AML-193 (cell line): ENCODE results near the gene SIRT7.

Source experiments
- DNase-seq, 2 experiments: peaks; one replicate each; lab custom pipeline; 2025; lab: John Stamatoyannopoulos, UW

The SIRT7 gene, protein sequence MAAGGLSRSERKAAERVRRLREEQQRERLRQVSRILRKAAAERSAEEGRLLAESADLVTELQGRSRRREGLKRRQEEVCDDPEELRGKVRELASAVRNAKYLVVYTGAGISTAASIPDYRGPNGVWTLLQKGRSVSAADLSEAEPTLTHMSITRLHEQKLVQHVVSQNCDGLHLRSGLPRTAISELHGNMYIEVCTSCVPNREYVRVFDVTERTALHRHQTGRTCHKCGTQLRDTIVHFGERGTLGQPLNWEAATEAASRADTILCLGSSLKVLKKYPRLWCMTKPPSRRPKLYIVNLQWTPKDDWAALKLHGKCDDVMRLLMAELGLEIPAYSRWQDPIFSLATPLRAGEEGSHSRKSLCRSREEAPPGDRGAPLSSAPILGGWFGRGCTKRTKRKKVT

GRCh38 chr17:81917565-81918332 is at the start of gene SIRT7:
TSS of gene SIRT7 (minus strand) at chr17:81918176. CDS start at chr17:81918131, 45 bp downstream.
- DNase-seq: peak; percentile 78 to 87

GRCh38 chr17:81967244-81967532 is 49.2 kb upstream of the SIRT7 start:
- DNase-seq: no peak

GRCh38 chr17:81966343-81967243 is 48.6 kb upstream of the SIRT7 start:
- no peak for DNase-seq

DNA sequence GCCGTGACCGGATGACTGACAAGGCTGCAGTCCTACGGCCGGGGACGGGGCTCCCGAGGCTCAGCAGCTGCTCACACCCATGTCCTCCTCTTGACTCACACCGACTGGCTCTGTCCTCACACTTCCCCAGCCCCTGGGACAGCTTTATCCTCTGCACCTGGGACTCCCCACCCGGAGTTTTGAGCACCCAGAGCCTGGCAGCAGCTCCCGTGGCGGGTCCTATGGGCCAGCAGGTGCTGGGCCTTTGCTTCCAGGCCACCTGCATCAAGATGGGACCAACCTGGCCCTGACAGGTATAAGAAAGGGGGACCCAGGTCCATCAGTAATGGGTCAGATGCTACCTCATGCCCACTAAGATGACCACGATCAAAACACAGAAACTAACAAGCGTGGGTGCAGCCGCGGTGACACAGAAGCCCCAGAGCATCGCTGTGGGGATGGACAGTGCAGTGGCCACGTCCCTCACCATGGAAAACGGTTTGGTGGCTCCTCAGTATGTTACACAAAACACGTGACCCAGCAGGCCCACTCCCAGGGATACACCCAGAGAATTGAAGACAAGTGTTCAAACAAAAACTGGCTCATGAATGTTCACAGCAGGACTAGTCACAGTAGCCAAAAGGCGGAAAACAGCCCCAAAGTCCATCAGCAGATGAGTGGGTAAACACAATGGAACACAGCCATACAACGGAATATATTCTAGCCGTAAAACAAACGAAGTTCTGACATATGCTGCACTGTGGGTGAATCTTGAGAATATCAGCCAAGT is 46.3 kb upstream of the SIRT7 start:
- DNase-seq: no peak

DNA sequence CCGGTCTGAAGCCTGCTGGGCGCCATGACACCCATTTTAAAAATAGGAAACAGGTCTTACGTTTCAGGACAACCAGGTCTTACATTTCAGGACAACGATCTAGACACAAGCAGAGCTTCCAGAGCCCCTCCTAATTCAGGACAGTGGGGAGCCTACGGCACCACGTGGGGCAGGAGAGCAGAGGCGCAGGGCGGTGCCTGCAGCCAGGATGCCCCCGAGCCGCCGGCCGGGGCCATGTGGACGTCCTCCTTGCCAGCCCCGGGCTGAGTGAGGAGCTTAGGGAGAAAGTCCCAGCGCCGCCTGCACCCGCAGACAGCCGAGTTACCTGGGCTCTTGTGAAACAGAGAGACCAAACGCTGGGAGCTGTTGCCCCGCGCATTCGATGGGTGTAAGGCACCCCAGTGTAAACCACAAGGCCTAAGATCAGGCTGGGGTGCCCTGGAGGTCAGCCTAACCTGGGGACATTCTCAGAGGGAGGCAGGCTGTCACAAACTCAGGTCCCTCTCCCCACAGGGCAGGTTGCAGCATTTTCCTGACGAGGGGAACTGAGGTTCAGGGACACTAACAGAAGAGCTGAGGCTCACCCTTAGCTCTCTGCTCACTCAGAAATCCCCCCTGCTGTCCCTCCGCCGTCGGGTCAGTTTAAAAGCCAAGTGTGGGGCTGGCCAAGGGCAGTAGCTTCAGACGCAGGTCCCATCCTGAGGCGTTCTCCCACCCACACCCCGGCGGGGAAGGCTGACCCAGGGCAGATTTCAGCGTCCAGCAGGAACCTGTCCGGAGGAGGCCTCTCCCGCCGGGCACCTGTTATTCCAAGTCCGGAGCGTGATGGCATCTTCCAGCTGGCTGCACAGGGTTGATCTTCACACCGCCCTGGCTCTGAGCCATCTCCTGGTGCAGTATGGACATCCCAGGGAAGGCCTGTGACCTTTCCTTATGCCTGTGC is 44.8 kb upstream of the SIRT7 start:
- no peak for DNase-seq

DNA sequence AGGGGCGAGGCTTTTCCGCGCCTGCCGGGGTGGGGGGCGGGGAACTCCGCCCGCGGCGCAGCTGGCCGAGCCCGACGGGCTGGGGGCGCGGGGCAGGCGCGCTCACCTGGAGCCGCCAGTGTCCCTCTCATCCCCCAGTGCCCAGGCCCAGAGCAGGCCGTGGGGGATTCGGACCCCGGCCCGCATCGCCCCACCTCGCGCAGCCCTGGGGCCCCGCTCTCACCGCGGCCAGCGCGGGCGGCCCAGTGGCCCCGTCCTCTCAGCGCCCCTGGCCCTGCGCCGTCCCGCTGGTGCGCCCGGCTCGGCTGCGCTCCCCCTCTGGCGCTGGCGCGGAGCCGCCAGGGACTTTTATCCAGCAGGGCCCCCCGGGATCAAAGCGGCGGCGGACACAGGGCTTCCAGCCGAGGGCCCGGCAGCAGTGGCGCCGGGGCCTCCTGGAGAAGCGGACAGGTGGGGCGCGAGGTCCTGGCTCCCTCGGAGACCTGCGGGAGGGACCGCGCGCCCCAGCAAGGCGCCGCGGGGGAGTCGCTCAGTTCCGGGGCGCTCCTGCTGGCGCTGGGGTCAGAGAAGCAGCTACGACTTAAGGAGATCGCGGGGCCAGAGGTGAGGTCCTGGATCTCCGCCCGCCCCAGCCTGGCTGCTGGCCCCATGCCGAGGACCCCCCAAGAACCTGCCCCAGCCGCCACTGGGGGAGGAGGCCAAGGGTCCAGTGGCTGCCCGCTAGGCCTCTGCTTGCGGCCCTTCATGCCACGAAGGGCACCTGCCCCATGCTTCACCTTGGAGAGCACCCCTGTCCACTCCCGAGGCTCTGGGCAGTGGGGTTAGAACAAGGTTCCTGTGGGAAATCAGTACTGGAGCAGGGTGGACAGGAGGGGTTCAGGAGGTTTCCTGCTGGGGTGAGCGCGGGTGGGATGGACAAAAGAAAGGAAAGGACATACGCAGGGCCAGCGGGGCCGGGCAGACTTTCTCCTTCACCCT is 43.8 kb upstream of the SIRT7 start:
- DNase-seq: no peak

GRCh38 chr17:81961087-81961511 is 43.1 kb upstream of the SIRT7 start, which contains the start of gene NOTUM:
TSS of gene NOTUM (minus strand) at chr17:81961187. CDS start at chr17:81960909, 278 bp downstream.
- no peak for DNase-seq

DNA sequence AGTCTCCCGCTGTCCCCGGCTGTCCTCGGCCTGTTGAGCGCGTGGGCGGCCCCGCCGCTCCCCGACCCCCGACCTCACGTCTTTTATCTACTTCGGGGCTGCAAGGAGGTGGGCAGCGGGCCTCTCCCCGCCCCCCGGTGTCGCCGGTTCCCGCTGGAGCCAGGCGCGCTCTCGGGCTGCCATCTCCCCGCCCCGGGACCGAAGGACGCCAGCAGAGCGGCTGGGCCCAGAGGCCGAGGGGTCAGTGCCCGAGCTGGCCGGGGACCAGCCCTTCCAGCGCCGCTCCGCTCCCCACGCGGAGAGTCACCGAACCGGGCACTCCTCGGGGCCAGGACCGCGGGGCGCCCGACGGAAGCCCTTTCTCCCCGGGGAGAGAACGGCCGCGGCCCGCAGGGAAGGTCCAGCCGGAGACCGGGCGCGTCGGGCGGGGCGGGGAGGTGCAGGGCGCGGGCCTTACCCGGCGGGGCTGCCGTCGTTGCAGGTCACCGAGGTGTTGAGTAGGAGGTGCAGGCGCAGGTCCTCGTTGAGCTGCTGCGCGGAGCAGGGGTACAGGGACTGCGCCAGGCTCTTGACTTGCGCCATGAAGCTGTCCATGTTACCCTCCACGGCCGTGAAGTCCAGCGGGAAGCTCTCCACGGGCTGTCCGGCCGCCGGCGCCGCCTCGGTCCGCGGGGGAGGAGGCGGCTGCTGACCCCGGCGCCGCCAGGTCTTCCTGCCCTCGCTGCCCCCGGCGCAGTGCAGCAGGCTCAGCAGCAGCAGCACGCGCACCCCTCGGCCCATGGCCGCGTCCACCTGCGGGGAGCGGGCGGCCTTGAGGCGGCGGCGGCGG is 42.4 kb upstream of the SIRT7 start:
- no peak for DNase-seq

DNA sequence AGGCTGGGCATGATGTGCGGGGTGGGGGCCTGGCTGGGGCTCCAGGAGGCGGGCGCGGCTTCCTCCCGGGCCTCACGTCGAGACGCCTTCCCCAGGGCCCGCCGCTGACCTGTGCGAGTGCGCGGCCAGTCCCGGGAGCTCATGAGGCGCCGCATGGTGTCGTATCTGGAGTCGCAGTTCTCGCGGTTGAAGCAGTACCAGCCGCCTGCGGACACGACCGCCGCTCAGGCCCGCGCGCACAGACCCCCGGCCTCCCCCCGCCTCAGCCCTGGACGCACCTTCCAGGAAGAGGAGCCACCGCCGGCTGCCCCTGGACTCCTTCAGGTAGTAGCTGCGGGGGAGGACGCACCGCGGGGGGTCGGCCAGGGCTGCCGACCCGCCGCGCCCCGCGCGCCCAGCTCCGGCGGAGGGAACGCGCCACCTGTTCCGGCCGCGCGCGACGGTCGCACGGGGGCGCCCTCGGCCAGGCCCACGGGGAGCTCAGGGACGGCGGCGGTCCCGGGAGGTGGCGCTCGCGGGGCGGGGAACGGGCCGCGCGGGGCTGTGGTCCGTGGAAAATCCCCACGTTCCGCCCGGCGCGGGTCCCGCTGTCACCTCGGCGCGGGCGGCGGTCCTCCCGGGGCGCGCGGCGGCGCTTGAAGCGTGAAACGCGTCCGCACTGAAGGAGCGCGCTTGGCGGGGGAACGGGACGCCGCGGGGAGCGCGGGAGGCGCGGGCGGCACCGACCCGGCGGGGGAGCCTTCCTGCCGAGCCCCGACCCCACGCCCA is 41.6 kb upstream of the SIRT7 start:
- DNase-seq: peak; percentile 51 to 71

GRCh38 chr17:81958633-81959342 is 40.8 kb upstream of the SIRT7 start:
- DNase-seq: no peak

DNA sequence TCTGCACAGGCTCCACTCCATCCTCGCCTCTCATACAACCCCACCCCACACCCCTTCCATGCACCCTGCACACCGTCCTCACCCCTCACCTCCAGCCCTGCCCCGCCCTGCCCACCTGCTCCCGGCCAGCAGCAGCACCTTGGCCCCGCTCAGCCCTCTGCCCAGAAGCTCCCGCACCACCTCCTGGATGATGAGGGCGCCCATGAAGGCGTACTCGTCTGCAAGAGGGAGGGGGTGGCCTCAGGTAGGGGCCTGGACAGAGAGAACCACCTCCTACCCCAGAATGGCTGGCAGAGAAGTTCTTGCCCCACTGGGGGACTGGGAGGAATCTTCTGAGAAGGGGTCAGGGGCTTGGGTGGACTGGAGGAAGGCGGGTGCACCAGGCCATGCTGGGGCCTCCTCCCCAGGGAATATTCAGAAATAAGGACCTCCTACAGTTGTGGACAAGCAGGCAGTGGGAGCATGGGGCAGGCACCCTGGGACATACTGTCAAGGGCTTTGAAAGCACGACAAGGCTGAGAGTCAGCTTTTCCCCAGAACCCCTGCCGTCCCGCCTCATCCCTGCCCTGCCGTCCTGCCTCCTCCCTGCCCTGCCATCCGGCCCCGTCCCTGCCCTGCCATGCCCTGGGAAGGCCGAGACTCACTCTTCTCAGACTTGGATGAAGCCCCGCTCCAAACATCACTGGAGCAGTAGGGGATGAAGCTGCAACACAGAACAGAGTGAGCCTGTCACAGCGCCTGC is 39.9 kb upstream of the SIRT7 start:
- no peak for DNase-seq

DNA sequence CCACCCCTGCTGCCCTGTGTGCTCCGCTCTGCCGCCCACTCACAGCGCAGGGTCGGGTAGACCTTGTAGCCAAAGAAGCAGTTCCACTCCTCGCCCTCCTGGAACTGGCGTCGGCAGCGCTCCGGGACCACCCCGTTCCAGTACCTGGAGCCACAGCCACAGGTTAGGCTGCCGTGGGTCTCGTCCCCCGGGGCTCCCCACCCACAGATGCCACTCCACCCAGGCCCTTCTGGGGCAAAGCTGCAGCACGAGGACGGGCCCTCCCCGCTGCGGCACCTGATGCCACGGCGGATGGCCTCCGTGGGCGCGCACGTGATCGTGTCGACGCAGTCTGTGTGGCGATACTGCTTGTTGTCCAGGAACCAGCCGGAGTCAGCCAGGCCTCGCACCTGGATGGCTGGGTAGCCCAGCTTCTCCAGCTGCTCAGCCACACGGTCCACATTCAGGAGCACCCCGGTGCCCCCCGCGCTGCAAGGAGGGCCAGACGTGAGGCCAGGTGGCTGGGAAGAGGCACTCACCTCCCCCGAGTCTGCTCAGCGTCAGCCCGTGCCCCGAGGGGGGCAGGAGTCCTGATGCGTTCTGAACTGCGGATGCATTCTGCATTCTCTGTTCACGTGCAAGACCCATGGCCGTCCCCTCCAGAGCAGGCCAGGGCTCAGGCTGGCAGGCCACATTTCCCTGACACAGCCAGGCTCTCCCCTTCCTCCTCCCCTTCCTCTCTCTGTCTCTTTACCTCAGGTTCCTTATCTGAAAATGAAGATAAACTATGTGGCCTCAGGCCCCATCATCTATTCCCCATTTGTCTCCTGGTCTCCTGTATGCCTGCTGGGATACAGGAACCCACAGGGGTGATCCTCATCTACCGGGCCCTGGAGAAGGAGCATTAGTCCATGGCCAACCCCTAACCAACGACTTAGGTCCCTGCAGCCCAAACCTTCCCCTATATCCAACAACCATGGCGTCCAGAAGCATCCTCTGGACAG is 38.9 kb upstream of the SIRT7 start:
- DNase-seq: no peak

DNA sequence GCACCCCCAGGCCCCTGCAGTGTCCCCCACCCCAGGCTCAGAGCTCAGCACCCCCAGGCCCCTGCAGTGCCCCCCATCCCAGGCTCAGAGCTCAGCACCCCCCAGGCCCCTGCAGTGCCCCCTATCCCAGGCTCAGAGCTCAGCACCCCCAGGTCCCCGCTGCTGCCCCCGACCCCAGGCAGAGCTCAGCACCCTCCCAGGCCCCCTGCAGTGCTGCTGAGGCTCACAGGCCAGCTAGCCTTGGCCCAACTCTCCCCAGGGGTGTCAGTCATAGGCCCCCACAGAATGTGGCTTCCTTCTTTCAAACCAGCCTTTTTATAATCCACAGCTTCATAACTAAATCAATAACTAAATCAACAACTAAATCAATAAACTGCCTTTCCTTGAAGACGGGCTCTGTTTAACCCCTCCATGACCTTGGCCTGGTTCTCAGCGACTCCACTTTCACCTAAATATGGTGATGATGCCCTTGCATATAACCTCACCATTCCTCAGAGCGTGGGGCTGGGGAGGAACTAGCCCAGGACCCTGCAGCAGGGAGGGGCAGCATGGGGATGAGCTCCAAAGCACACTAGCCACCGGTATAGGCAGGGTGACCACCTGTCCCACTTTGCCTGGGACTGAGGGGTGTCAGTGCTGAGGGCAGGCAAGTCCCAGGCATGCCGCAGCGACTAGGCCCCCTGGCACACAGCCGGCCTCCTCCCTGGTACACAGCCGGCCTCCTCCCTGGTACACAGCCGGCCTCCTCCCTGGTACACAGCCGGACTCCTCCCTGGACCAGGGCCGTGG is 38.0 kb upstream of the SIRT7 start:
- DNase-seq: no peak

DNA sequence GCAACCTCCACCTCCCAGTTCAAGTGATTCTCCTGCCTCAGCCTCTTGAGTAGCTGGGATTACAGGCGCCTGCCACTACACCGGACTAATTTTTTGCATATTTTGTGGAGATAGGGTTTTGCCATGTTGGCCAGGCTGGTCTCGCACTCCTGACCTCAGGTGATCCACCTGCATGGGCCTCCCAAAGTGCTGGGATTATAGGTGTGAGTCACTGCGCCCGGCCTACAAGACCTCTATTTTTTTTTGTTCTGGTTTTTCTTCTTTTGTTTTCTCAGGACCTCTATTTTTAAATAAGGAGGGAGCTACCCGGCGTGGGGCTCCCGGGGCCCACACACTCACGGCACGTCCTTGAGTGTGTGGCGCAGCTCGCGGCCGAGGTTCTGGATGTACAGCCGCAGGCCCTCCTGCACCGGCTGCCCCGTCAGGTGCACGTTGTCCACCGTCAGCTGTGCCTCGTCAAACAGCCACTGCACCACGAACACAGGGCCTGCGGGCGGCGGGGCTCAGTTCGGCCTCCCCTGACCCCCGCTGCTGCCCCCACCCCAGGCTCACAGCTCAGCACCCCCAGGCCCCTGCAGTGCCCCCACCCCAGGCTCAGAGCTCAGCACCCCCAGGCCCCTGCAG is 37.2 kb upstream of the SIRT7 start:
- DNase-seq: no peak
